SK-N-SH (cell line): ENCODE results near the gene KDM2A. TPM values are rescaled to one million over a fixed set of nuclear protein-coding genes. Genes with fewer than 3 reads are reported as not detected.

Experiments
- CTCF ChIA-PET: fragments of 300-600, 350-600 bp; formaldehyde crosslinking; extraction: SDS; loops from one replicate; lab custom pipeline; 2021; lab: Yijun Ruan, JAX
- POLR2A ChIA-PET: fragments of 350-600 bp; sonication (Branson Sonifier 250); formaldehyde crosslinking; extraction: SDS; loops from one replicate; lab custom pipeline; 2020; ENCODE audit warnings: antibody characterized with exemption, inconsistent platforms; lab: Yijun Ruan, JAX
- DNase-seq: peaks from one replicate; pipeline ENCODE4 v3.0.0; 2012
- H2AFZ ChIP-seq: fragments of 200-600 bp; sonication (generic); 2 replicates; pipeline ENCODE4 v1.8.1; 2016; ENCODE audit warnings: antibody characterized with exemption, mild to moderate bottlenecking, low read depth
- H3F3A ChIP-seq: fragments of 200-600 bp; sonication (generic); replicated peaks from 2 replicates; pipeline ENCODE3; 2016; ENCODE audit warnings: antibody characterized with exemption, mild to moderate bottlenecking; ENCODE audit not compliant: insufficient read depth
- H3K27ac ChIP-seq, 2 experiments: fragments of 200-500 bp in 1 of 2; fragments of 200-600 bp in 1 of 2; sonication (Bioruptor generic) in 1 of 2; sonication (generic), shearing (Covaris generic) in 1 of 2; 2 replicates each; pipeline versions ENCODE4 v1.5.1 to v1.6.1; 2014 to 2016; ENCODE audit warnings: low read depth in 2 of 2, inconsistent platforms in 1 of 2, low read length in 1 of 2, mild to moderate bottlenecking in 1 of 2, mixed read lengths in 1 of 2
- H3K27me3 ChIP-seq: fragments of 200-600 bp; sonication (generic), shearing (Covaris generic); 2 replicates; pipeline ENCODE4 v1.6.1; 2016; ENCODE audit warnings: mixed run types; ENCODE audit not compliant: insufficient read depth
- H3K36me3 ChIP-seq, 2 experiments: fragments of 200-500 bp in 1 of 2; fragments of 200-600 bp in 1 of 2; sonication (Bioruptor generic) in 1 of 2; sonication (generic) in 1 of 2; replicated peaks in 1 of 2; 2 replicates each; pipeline versions ENCODE3 to v1.5.1; 2014 to 2016; ENCODE audit warnings: low read length in 1 of 2, mild to moderate bottlenecking in 1 of 2; ENCODE audit not compliant: insufficient read depth in 2 of 2, control insufficient read depth in 1 of 2
- H3K4me1 ChIP-seq, 2 experiments: fragments of 200-500 bp in 1 of 2; fragments of 200-600 bp in 1 of 2; sonication (Bioruptor generic) in 1 of 2; sonication (generic), shearing (Covaris generic) in 1 of 2; 2 replicates each; pipeline versions ENCODE4 v1.5.1 to v1.6.1; 2014 to 2016; ENCODE audit warnings: low read depth in 1 of 2, low read length in 1 of 2, mixed run types in 1 of 2; ENCODE audit not compliant: insufficient read depth in 2 of 2, control insufficient read depth in 1 of 2
- H3K4me2 ChIP-seq: fragments of 200-600 bp; sonication (generic), shearing (Covaris generic); 2 replicates; pipeline ENCODE4 v1.6.1; 2017; ENCODE audit warnings: mixed run types
- H3K4me3 ChIP-seq, 2 experiments: fragments of 200-500 bp in 1 of 2; fragments of 200-600 bp in 1 of 2; sonication (Bioruptor generic) in 1 of 2; sonication (generic), shearing (Covaris generic) in 1 of 2; 2 replicates each; pipeline versions ENCODE4 v1.5.1 to v1.8.1; 2014 to 2016; ENCODE audit warnings: low read depth in 2 of 2, inconsistent platforms in 1 of 2, low read length in 1 of 2, mild to moderate bottlenecking in 1 of 2, mixed read lengths in 1 of 2, moderate library complexity in 1 of 2
- H3K79me2 ChIP-seq: fragments of 200-600 bp; sonication (generic); 2 replicates; pipeline ENCODE4 v1.8.1; 2017; ENCODE audit warnings: mild to moderate bottlenecking; ENCODE audit not compliant: insufficient read depth
- H3K9ac ChIP-seq: fragments of 200-600 bp; sonication (generic); 2 replicates; pipeline ENCODE4 v1.6.1; 2017; ENCODE audit warnings: mixed run types
- H3K9me2 ChIP-seq: fragments of 200-600 bp; sonication (generic); 2 replicates; pipeline ENCODE4 v1.6.1; 2017; ENCODE audit warnings: mixed run types
- H3K9me3 ChIP-seq: fragments of 200-600 bp; sonication (generic); 2 replicates; pipeline ENCODE4 v1.6.1; 2017; ENCODE audit warnings: mixed run types, mild to moderate bottlenecking, moderate library complexity
- H4K20me1 ChIP-seq: fragments of 200-600 bp; sonication (generic); 2 replicates; pipeline ENCODE4 v1.6.1; 2017; ENCODE audit warnings: mild to moderate bottlenecking, mixed run types; ENCODE audit not compliant: insufficient read depth
- CTCF ChIP-seq: fragments of 200-600 bp; sonication (generic); IDR thresholded peaks from 2 replicates; pipeline ENCODE4 v1.6.1; 2017; ENCODE audit warnings: antibody characterized with exemption, mild to moderate bottlenecking, moderate library complexity
- ELF1 ChIP-seq: IDR thresholded peaks from 2 replicates; pipeline ENCODE4 v1.4.0; 2012
- EZH2phosphoT487 ChIP-seq: fragments of 200-600 bp; sonication (generic); IDR thresholded peaks from 2 replicates; pipeline ENCODE4 v1.6.1; 2017; ENCODE audit warnings: low read depth, mixed run types, mild to moderate bottlenecking, antibody characterized with exemption, moderate library complexity, borderline replicate concordance
- FOSL2 ChIP-seq: IDR thresholded peaks from 2 replicates; pipeline ENCODE4 v1.4.0; 2012; ENCODE audit warnings: low read depth, mild to moderate bottlenecking, moderate library complexity, borderline replicate concordance
- FOXJ3 ChIP-seq: sonication (generic); formaldehyde crosslinking; IDR thresholded peaks from 2 replicates; pipeline ENCODE4 v1.5.1; 2020; ENCODE audit warnings: mild to moderate bottlenecking, missing genetic modification reagents
- GATA2 ChIP-seq: sonication (generic); formaldehyde crosslinking; IDR thresholded peaks from 2 replicates; pipeline ENCODE4 v1.5.0; 2020; ENCODE audit warnings: mild to moderate bottlenecking, missing genetic modification reagents
- IRF3 ChIP-seq: fragments of 150-350 bp; IDR thresholded peaks from 2 replicates; pipeline ENCODE4 v1.6.1; 2016; ENCODE audit warnings: mild to moderate bottlenecking, low read depth, low read length
- JUND ChIP-seq: IDR thresholded peaks from 2 replicates; pipeline ENCODE4 v1.4.0; 2012
- MEF2A ChIP-seq: IDR thresholded peaks from 2 replicates; pipeline ENCODE4 v1.4.0; 2012; ENCODE audit warnings: low read depth, borderline replicate concordance
- MXI1 ChIP-seq: IDR thresholded peaks from 2 replicates; pipeline ENCODE4 v1.6.1; 2012; ENCODE audit warnings: mild to moderate bottlenecking, low read depth, low read length, improper control_type of control experiment
- RAD21 ChIP-seq: IDR thresholded peaks from 2 replicates; pipeline ENCODE4 v1.6.1; 2012; ENCODE audit warnings: mild to moderate bottlenecking, low read length
- RXRA ChIP-seq: IDR thresholded peaks from 2 replicates; pipeline ENCODE4 v1.4.0; 2012; ENCODE audit warnings: low read depth, mild to moderate bottlenecking, borderline replicate concordance
- USF2 ChIP-seq: fragments of 150-350 bp; IDR thresholded peaks from 2 replicates; pipeline ENCODE4 v1.6.1; 2017; ENCODE audit warnings: antibody characterized with exemption, low read length, low read depth, borderline replicate concordance
- ZBTB33 ChIP-seq: IDR thresholded peaks from 2 replicates; pipeline ENCODE4 v1.4.0; 2012; ENCODE audit warnings: low read depth, borderline replicate concordance
- WGBS: methylation state at CpG from one replicate; pipeline ENCODE4 v1.1.6; 2017; ENCODE audit warnings: low lambda C conversion rate; 5-methylcytosine and 5-hydroxymethylcytosine counted together
- polyA plus RNA-seq, 3 experiments: library from polyadenylated mRNA; depleted of rRNA; stranded (reverse); fragments of >200 nt; gene quantifications; 2 replicates each; pipeline ENCODE4 v1.2.3, GENCODE V29; 2012

Gene KDM2A
- polyA plus RNA-seq, 1 of the 3 experiments (the other 2 are of a cell fraction), result 28.4 TPM

- 94% methylated on average over 4 of the region's 4 CpGs for WGBS
- Histone ChIP-seq H3K9me2 (no peaks in the 10 kb centered on the region), H3K27me3 (no peaks in the 10 kb centered on the region), H3F3A (peaks cover 26% of the 10 kb centered on the region), H3K4me2 (no peak overlapping the region), H3K36me3 (peaks cover 0 to 15% of the 10 kb centered on the region in 2 experiments), H3K27ac (no peak overlapping the region), H3K9me3 (no peaks in the 10 kb centered on the region), H3K9ac (no peak overlapping the region), H4K20me1 (peaks cover 61% of the 10 kb centered on the region), H2AFZ (no peak overlapping the region), H3K4me3 (no peak overlapping the region), H3K79me2 (peaks cover 97% of the 10 kb centered on the region), H3K4me1 (peaks cover 2 to 26% of the 10 kb centered on the region in 2 experiments; a peak in 3 of 4 replicates)
- ChIA-PET CTCF (interaction anchor here (0.6 to 2.1 kb wide), 5 partner anchors 9 to 1113 kb away, joined by 3 to 7 read pairs (median 5); no protein-coding TSS in a partner anchor), POLR2A (no interaction called here)
- no peak for DNase-seq
- no peak for TF ChIP-seq GATA2 (CRISPR knock-in tag)
- no peak for TF ChIP-seq RAD21
Measured at GRCh38 chr11:67157691-67158090, 38.6 kb downstream of the KDM2A start.

GRCh38 chr11:67158221-67158620 lies 39.2 kb downstream of the KDM2A start:
- Histone ChIP-seq H3K4me3 (no peak overlapping the region), H3K9me2 (no peaks in the 10 kb centered on the region), H3K4me2 (no peak overlapping the region), H3F3A (peaks cover 26% of the 10 kb centered on the region), H3K9ac (no peak overlapping the region)
- WGBS, result 95% methylated on average over 2 of the region's 2 CpGs
- no peak for TF ChIP-seq USF2
- TF ChIP-seq EZH2phosphoT487, result no peak
- no peak for TF ChIP-seq MEF2A
- TF ChIP-seq RXRA, result no peak
- TF ChIP-seq FOSL2, result no peak
- TF ChIP-seq FOXJ3 (CRISPR knock-in tag), result no peak
- TF ChIP-seq CTCF, result no peak
- no peak for TF ChIP-seq JUND
- no peak for TF ChIP-seq IRF3
- no peak for TF ChIP-seq MXI1
- no peak for TF ChIP-seq ELF1
- TF ChIP-seq ZBTB33, result no peak
- TF ChIP-seq RAD21, result no peak
- TF ChIP-seq, all 33 proteins: peak for 0
- peaks cover 97% of the 10 kb centered on the region for H3K79me2 ChIP-seq
- H3K27me3 ChIP-seq, result no peaks in the 10 kb centered on the region
- DNase-seq, result no peak
- ChIA-PET CTCF (interaction anchor here (0.6 to 2.0 kb wide), 4 partner anchors 10 to 1113 kb away, joined by 3 to 7 read pairs (median 4); no protein-coding TSS in a partner anchor), POLR2A (no interaction called here)
- peaks cover 0 to 12% of the 10 kb centered on the region in 2 experiments for H3K36me3 ChIP-seq
- H3K4me1 ChIP-seq, result peaks cover 2 to 26% of the 10 kb centered on the region in 2 experiments; a peak in 3 of 4 replicates
- peaks cover 63% of the 10 kb centered on the region for H4K20me1 ChIP-seq
- H2AFZ ChIP-seq, result no peak overlapping the region
- no peak overlapping the region for H3K27ac ChIP-seq
- no peaks in the 10 kb centered on the region for H3K9me3 ChIP-seq
